Fibroblast of skin of right quadriceps (primary cell): ENCODE data around the gene ROPN1B.
"Not testable (repeated sequence)": the region's sequence is repeated elsewhere in the genome, so short reads cannot be mapped to it uniquely, and the experiment has no call there.

Experiments used
- DNase-seq: peaks from one replicate; pipeline ENCODE4 v3.0.0-alpha.2; 2013

ROPN1B gene

DNA sequence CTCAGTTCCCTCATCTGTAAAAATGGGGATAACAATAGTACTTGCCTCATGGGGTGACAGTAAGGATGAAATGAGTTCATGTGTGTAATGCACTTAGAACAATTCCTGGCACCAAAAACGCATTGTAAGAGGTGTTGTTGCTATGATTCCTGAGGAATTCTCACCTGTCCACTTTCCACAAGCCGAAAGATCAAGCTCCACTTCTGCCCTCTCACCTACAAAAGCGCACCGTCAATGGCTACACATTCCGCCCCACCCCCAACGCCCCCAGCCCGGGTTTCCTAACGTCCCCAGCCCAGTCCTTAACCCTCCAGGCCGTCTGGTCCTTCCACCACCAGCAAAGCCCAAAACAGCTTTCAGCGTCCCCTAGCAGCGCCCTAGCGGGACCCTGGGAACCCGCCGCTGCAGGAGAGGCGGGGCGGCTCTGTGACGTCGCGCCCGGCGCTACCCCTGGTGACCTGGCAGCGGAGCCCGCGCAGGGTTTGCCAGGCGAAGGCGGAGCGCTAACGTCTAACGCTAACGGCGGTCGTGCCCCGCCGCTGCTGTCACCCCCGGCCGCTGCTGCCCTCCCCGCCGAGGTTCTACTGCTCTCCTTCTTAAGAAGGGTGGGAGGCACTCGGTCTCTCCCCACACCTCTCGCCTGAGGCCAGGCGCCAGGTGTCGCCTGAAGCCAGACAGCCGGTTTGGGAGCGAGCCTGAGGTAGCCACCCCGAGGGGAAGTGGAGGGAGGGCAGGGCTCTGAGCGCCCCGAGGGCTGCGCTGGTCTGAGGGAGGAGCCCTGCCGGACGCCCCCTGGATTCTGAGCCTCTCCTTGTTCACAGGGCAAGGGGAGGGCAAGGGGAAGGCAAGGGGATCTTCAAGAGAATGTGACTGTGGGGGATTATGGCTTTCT lies at the start of gene ROPN1B:
ROPN1B (plus strand) TSS at position 478 of the 892 bp plus-strand sequence. CDS start 2,877 bp downstream, outside the sequence.
- DNase-seq, result not testable (repeated sequence)

DNA sequence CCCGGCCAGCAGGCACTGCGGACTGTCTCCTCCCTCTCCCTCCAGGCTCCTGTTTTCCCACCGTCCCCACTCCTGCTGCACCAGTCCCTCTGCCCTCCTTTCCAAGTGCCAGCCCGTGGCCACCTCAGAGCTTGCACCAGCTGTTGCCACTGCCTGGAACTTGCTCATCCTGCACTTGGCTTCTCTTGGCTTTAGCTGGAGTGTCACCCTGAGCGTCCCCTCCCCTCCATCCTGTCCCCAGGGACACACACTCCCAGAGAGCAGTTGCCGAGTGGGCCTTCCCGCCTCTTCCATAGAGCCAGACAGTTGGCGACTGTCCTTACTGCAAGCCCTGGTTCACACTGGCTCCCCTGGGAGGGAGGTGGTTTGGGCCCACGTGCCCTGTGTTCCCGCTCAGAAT lies 48.8 kb upstream of the ROPN1B start:
- not testable (repeated sequence) for DNase-seq

DNA sequence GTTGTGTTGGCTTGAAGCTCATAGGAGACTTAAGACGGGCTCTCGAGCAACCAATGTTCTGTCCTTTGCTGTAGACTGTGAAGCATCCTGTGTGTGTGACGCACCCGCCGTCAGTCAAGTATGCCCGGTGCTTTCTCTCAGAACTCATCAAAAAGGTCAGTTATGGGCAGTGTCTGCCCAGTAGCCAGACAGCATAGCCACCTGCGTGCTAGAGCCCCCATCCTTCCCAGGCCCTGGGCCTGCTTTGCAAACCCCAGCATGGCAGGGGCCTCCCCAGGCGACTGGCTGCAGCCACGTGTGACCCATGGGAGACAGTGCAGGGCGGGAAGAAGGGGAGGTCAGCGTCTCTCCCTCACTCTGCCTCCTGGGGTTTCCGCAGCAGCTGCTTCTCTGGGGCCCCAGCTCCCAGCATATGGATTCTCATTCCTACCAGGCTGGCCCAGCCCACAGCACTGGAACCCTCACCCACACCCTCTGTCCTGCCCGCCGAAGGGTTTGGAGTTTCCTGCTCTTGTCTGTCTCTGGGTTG lies 48.2 kb upstream of the ROPN1B start:
- not testable (repeated sequence) for DNase-seq

DNA sequence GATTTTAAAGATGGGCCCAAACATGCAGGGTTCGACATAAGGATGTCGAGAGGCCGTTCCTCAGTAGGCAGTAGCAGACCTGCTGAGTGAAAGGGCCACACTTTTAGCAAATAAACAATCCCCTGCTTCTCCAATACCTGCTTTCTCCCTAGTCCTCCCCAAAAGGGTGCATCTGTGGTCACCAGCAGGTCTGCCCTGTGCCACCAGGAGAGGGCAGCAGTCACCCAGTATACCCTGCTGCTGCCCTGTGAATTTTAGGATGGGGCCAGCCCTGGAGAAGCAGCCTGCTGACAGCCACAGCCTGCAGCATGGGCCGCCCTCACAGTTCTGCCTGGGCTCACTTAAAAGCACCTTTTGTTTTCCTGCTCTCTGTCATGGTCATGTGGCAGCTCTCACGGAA lies 47.3 kb upstream of the ROPN1B start:
- peak; percentile 42 for DNase-seq

DNA sequence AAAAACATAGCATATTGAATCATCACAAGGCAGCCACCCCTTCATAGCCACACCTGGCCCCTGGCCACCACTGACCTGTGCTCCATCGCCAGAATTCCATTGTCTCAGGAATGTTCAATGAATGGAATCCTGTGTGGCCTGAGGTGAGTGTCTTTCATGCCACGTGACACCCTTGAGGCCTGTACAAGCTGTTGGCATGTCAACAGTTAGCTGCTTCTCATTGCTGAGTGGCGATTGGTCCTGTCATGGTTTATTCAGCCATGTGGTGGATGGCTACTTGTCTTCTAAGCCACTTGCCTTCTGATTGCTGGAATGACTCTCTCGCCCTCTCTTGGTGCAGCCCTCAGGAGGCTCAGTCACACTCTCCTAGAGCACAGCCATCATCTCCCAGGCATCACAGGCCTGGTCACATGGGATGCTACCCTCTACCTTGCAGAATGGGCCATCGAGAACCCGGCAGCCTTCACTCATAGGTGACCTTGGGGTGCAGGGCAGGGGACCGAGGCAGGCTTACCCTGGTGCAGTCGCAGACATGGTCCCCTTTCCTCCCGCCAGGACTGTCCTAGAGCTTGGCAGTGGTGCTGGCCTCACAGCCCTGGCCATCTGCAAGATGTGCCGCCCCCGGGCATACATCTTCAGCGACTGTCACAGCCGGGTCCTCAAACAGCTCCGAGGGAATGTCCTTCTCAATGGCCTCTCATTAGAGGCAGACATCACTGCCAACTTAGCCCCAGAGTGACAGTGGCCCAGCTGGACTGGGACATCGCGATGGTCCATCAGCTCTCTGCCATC lies 45.5 kb upstream of the ROPN1B start:
- DNase-seq, result peak; percentile 28

DNA sequence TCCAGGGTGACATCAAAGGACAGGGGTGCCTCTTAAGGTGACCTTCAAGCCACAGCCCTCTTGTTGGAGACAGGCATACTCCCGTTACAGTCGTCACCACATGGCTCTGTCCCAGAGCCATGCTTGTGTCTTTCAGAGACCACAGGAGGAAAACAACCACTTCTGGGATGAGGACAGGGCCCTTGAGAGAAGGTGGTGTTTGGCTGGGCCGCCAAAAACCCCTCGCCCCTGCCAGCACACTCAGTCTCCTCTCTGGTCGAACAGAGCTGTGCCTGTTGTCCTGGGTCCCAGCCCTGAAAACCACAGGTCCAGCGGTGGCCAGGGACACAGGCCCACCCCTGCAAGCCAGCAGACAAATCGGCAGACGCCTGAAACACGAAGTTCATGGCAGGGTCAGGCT lies 44.7 kb upstream of the ROPN1B start:
- not testable (repeated sequence) for DNase-seq

DNA sequence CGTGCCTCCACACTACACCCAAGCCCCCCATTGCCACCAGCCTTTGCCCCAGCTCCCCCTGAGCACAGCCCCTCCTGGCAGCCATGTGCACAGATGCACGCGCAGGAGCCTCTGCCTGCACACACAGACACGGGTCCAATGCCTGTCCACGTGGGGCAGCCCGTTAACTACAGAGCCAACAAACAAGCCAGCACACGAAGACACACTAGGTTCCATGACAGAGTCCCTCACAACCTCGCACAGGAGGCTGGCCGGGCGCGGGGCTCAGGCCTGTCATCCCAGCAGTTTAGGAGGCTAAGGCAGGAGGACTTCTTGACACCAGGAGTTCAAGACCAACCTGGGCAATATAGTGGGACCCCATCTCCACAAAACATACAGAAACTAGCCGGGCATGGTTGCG lies 43.3 kb upstream of the ROPN1B start:
- not testable (repeated sequence) for DNase-seq

DNA sequence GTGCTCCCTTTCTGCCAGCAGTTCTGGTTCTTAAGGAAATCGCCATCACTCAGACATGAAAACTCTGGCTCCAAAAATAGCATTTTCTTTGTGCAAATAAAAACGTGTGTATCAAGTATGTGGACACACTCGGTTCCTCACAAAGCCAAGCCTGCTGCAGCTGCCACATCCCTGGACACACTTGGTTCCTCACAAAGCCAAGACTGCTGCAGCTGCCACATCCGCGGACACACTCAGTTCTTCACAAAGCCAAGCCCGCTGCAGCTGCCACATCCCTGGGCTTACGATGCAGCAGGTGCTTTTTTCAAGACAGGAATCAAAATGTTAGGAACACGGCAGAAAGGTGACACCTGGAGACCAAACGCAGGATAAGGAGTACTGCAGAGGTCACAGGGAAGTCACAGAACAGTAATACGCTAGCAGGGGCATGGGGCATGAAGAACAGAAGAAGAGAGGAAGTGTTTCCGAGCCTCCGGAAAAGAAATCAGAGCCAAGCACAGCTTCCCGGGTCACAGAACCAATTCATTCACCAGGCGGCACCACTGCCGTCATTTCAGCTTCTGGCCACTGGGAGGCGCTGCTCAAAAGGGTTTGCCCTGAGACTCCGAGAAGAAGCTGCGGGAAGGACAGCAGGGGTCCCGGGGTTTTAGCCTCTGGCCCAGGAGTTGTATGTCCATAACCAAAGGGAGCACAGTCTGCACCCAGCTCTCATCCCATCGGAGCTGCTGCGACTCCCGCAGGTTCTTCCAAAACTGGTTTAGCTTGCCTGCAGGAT lies 40.0 kb upstream of the ROPN1B start:
- DNase-seq, result peak; percentile 19

DNA sequence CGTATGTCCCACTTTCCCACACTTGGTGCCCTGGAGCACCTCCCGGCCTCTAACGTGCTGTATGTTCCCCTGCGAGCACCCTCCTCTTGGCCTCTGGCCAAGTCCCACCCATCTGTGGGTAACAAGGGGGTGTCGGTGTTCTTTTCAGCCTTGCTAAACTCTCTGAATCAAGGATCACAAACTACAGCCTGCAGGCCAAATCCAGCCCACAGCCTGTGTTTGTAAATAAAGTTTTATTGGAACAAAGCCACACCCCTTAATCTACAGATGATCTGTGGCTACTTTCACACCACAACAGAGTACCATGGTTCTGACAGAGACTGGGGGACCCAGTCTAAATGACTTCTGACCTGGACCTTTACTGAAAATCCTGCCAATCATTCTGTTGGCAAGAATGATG lies 39.2 kb upstream of the ROPN1B start:
- not testable (repeated sequence) for DNase-seq

DNA sequence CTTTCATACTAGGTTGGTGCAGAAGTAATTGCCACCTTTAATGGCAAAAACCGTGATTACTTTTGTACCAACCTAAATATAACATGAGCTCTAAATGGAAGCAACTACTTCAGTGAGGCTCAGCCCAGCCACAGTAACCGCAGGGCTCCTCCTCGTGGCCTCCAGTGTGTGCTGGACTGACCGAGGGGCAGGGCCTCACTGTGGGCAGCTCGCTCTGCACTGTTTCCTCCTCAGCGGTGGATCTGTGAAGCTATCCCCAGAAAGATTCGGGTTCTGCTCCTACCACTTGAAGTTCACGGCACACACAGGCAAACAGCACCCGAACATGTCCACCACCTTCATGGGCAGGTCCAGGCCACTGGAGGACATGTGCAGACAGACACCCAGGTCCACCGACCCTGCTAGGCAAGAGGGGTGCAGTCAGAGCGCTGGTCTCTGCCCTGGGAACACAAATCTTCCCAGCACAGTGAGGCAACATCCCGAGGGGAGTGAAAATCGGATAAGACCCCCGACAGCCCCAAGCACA lies 37.6 kb upstream of the ROPN1B start:
- not testable (repeated sequence) for DNase-seq

DNA sequence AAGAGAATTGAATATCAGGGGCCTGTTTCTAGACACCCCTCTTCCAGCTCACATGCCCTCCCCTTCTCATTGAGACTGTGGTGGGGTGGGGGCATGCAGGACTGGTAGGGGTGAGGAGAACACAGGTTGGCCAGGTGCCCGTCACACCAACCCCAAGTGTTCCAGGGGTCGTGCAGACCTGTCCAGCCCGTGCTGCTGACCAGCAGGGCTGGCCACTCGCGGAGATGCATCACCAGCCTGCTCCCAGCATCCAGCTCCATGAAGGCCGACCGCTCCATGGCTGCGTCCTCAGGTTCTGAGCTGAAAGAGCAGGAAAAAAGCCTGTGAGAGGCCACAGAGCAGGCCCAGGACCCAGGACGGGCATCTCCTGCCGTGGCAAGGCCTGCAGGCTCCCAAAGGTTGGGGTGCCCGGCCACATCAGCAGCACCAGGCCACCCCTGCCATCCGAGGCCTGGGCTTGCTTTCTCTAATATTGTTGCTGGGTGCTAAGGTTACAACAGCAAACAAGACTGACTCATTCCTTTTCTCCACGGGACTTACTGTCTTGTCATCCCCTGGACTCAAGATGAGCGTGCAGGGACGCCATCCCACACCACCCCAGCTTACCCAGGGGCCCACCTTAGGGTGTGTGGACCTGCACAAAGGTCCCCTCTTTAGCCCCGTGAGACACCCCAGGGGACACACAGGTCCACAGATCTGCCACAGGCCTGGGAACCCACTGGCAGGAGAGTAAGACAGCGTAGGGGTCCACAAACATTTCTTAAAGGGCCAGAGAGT lies 35.4 kb upstream of the ROPN1B start:
- not testable (repeated sequence) for DNase-seq

DNA sequence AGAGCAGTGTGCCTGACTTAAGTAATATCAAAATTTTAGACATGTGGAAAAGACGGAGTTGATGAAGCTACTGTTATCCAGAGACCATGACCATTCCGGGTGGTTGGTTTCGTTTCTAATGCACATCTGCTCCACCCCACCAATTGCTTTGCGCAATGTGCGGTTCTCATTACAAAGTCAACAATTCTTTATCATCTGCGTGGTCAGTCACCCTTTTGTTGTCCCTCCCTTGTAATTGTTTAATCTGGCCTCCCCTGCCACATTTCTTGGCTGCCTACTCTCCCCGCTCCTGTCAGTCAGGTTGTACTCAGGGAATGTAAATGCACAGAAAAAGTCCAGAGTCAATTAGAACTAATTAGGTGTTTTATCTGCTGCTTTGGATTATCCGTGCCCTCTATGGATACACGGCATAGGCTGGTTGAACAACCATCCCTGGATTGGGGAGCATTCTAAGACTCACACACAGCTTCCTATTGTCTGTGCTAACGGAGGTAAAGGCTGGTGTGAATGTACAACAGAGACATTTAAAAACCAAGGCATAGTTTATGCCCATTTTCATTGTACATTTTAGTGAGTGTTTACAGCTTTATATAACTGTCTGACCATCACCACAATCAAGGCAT lies 33.6 kb upstream of the ROPN1B start:
- DNase-seq, result not testable (repeated sequence)

DNA sequence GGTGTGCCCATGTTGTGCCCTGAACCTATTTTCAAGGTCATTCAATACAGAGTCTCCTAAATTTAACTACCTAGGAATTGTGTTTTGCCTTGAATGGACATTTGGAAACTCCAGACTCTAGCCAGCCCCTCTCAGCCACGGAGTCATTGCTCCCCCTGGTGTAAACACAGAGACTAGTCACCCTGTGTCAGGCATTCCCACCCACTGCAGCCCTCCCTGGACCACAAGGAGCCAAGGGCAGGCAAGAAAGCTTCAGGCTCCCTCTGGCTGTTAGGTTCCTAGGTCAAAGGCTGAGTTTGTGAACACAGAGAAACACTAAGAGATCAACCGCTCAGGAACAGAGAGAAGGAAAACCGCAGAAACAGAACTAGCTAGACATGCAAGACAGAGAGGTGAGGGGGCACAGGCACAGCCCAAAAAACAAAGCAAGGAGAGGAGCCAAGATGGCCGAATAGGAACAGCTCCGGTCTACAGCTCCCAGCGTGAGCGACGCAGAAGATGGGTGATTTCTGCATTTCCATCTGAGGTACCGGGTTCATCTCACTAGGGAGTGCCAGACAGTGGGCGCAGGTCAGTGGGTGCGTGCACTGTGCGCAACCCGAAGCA lies 32.7 kb upstream of the ROPN1B start:
- peak; percentile 9 for DNase-seq

DNA sequence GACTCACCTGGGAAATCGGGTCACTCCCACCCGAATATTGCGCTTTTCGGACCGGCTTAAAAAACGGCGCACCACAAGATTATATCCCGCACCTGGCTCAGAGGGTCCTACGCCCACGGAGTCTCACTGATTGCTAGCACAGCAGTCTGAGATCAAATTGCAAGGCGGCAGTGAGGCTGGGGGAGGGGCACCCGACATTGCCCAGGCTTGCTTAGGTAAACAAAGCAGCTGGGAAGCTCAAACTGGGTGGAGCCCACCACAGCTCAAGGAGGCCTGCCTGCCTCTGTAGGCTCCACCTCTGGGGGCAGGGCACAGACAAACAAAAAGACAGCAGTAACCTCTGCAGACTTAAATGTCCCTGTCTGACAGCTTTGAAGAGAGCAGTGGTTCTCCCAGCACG lies 32.1 kb upstream of the ROPN1B start:
- DNase-seq, result not testable (repeated sequence)

DNA sequence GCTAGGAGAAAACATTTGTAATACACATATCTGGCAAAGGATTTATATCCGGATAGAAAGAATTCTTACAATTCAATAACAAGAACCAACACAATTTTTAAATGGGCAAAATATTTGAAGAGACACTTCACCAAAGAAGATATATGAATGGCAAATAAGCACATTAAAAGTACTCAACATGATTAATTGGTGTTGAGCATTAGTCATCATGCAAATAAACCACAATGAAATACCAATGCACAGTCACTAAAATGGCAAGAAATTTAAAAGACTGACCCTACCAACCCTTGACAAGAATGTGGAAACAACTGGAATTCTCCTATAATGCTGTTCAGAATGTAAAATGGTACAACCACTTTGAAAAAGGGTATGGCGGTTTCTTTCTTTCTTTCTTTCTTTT lies 21.2 kb upstream of the ROPN1B start:
- DNase-seq, result peak; percentile 57

DNA sequence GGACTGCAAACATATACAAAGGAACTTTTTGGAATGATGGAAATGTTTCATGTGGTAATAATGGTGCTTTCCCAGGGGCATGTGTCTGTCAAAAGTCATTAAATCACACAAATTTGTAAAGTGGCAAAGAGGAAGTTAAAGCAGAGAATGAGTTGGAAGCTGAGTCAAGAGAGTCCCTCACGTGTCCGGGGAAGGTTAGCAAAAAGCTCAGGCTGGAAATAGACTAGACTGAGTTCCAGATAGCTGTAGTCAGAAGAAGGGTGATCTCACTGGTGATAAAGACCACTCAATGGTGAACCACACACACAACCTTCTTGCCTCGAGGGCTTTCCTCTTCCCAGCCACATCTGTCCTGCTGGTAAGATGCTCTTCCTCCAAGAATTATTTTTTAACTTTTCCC lies 20.1 kb upstream of the ROPN1B start:
- DNase-seq, result peak; percentile 48

DNA sequence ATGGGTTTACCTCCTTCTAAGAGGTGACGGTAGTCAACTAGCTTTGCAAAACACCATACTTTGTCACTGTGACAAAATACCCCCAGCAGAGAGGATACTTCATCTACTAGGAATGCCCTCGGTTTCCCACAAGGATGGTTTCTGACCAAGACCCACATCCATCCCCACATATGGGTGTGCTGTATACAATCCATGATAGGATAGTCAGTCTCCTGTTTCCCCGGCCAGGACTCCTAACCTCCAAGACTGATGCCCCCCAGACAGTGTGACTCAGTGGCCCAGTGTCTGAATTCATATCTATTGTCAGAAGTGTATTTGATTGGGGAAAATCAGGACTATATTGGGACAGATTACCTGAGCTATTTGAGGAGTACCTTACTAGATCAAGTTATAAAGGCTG lies 17.8 kb upstream of the ROPN1B start:
- peak; percentile 21 for DNase-seq

DNA sequence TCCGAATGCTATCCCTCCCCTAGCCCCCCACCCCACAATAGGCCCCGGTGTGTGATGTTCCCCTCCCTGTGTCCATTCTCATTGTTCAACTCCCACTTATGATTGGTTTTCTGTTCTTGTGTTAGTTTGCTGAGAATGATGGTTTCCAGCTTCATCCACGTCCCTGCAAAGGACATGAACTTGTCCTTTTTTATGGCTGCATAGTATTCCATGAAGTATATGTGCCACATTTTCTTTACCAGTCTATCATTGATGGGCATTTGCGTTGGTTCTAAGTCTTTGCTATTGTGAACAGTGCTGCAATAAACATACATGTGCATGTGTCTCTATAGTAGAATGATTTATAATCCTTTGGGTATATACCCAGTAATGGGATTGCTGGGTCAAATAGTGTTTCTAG lies 12.0 kb upstream of the ROPN1B start:
- not testable (repeated sequence) for DNase-seq

DNA sequence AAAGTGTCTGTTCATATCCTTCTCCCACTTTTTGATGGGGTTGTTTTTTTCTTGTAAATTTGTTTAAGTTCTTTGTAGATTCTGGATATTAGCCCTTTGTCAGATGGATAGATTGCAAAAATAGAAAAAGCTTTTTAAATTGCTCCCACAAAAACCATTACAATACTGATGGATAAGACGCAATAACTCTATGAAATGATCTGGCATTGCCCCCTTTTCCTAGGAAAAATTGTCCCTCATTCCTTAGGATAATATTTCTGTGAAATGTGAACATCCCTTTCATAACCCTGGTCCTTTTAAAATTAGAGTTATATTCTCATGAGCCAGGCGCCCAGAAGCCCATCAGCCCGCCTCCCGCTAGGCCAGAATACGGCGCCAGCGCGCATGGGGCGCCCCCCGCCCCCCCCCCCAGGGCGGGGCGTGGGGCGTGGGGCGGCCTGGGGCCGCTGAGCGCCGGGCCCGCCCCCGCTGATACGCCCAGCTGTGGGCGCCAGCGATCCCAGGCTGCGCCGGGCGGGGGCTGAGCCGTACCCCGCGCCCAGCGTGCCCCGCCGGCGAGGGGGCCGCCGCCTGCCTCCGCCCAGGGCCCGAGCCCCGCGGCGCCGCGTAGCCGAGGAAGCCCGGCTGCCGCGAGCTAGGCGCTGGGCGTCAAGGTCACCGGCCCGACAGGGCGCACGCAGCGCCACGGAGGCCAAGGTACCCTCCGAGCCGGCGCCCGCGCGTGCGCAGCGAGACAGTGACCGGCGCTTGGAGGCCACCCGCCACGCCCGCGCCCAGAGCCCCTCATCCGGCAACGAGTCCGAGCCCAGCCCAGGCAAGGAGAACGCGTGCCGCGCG lies 11.1 kb upstream of the ROPN1B start:
- no peak for DNase-seq
